ENCODE measurements around the gene ARID1A.

Gene ARID1A

DNA sequence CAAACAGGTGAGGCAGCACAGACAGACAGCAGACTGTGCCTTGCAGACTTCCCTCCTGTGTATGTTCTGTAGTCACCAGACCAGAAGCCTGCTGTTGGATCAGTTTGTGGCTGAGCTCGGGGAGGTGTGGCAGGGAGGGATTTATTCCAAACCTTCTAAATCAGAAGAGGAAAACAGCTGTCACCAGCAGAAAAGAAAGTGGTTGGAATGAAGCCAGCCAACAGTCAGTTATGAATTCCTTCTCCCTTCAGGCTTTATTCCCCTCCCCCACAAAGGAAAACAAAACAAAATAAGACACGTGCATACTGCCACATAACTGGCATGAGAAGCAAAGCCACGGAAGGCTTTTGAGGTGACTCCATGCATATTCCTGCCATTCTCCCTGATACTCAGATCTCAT, 72.9 kb downstream of the ARID1A start:
- no peak for DNase-seq

GRCh38 chr1:26771285-26771642, 75.4 kb downstream of the ARID1A start:
- DNase-seq = no peak

- DNase-seq = peak; percentile 89
Observed at GRCh38 chr1:26771643-26772321, 76.0 kb downstream of the ARID1A start.

DNA sequence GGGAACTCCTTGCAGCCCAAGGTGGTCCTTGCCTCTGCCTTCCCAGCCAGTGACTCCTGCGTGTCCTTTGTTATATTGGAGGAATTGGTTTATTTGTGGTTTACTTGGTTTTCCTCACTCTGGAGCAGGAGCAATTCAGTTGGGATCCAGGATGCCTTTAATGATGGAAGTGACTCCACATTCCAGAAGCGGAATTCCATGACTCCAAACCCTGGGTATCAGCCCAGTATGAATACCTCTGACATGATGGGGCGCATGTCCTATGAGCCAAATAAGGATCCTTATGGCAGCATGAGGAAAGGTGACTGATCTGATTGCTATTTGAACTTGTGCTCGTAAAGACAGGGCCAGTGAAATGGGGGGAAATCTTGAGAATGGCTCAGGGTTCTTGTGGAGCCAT, 76.9 kb downstream of the ARID1A start:
- peak; percentile 84 for DNase-seq

GRCh38 chr1:26774462-26774861, 78.6 kb downstream of the ARID1A start:
- DNase-seq = no peak

DNA sequence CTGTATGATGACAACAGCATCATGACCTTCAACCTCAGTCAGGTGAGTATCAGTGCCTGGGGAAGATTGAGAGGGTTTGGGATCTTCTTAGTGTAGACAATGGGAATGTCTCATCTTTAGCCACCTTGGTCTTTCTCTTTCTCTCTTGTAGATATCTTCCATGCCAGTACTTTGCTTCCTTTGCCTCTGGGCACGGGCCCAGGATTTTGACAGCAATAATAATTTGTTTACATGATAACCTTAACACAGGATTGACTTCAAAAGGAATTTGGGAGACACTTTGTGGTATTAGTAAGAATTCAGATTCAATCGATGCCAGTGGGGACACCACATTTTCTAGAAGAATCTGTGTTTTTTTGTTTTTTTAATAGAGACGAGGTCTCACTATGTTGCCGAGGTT, 79.9 kb downstream of the ARID1A start:
- no peak for DNase-seq

DNA sequence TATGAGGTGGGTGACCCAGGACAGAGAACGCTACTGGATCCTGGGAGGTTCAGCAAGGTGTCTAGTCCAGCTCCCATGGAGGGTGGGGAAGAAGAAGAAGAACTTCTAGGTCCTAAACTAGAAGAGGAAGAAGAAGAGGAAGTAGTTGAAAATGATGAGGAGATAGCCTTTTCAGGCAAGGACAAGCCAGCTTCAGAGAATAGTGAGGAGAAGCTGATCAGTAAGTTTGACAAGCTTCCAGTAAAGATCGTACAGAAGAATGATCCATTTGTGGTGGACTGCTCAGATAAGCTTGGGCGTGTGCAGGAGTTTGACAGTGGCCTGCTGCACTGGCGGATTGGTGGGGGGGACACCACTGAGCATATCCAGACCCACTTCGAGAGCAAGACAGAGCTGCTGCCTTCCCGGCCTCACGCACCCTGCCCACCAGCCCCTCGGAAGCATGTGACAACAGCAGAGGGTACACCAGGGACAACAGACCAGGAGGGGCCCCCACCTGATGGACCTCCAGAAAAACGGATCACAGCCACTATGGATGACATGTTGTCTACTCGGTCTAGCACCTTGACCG, 83.4 kb downstream of the ARID1A start:
- DNase-seq = no peak

- DNase-seq = no peak
Observed at GRCh38 chr1:26780344-26780957, 84.6 kb downstream of the ARID1A start.

DNA sequence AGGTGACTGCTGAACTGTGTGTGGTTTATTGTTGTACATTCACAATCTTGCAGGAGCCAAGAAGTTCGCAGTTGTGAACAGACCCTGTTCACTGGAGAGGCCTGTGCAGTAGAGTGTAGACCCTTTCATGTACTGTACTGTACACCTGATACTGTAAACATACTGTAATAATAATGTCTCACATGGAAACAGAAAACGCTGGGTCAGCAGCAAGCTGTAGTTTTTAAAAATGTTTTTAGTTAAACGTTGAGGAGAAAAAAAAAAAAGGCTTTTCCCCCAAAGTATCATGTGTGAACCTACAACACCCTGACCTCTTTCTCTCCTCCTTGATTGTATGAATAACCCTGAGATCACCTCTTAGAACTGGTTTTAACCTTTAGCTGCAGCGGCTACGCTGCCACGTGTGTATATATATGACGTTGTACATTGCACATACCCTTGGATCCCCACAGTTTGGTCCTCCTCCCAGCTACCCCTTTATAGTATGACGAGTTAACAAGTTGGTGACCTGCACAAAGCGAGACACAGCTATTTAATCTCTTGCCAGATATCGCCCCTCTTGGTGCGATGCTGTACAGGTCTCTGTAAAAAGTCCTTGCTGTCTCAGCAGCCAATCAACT, 85.5 kb downstream of the ARID1A start:
- no peak for DNase-seq

- no peak for DNase-seq
Observed at GRCh38 chr1:26782521-26783212, 86.9 kb downstream of the ARID1A start.

DNA sequence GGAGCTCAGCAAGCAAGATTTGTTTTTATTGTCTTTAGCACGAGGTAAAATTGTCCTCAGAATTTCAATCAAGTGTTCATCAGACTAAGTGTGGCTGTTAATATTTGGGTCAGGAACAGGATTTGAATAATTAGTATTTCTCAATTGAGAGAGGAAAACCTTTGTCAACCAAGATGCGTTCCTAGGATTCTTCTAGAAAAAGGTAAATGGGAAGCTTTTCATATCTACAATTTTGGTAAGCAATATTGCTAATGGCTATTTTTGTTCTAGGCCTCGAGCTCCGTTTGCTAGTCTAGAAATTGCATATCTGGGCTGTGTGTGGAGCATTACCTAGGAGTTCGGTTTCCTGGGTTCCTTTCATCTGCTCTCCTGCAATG, 87.8 kb downstream of the ARID1A start:
- DNase-seq = no peak

DNA sequence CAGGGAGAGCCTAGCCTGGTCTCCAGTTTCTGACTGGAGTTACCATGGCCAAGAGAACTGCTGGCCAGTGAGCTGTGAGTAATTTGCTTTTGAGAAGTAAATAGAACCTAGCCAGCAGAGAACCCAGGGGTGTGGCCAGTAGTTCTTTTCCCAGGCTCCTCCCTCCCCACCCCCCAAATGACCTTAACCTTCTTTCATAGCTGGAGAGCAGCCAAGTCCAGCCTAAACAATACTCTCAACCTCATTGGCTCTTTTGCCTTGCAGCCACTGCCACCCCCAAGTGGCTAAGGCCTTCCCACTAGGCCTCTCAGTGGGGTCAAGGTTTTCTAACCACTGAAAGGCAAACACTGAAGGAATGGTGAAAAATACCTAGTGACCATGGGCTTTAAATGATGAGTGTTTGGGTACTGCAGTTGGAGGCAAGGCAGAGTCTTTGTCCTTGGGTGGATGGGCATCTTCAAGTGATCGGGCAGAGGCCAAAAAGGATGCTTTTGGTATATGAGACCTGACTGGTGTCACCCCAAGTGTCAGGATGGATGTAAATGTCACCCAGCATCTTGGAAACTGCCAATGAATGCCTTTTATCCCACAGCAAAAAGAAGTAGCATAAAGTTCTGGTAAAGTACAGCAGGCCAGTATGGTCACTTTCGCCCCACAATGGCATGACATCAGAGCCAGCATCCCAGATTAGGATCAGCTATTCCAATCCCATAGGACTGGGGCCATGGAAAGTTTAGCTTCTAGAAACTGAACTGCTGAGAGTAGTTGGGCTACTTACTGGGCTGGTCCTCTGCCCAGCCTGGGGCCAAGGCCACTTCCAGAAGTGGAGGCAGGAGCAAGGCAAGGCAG, 88.4 kb downstream of the ARID1A start:
- DNase-seq = no peak

DNA sequence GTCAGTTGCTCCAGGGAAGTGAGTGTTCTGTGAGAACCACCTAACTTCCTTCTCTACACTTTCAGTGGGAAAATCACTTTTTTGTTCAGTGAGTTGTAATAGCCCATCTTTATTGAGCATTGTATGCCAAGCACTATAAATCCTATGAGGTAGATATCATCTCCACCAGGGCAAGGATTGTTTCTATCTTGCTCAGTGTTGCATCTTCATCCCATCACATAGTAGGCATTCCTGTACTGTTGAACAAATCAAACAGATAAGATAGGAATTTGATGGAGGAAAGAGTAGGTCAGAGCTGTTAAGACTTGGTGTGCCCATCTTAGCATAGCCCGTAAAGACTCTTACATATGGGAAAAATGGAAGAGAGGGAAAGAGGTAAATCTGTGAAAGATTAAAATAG, 89.1 kb downstream of the ARID1A start:
- DNase-seq = no peak

- DNase-seq = no peak
Observed at GRCh38 chr1:26785611-26786436, 90.0 kb downstream of the ARID1A start.

DNA sequence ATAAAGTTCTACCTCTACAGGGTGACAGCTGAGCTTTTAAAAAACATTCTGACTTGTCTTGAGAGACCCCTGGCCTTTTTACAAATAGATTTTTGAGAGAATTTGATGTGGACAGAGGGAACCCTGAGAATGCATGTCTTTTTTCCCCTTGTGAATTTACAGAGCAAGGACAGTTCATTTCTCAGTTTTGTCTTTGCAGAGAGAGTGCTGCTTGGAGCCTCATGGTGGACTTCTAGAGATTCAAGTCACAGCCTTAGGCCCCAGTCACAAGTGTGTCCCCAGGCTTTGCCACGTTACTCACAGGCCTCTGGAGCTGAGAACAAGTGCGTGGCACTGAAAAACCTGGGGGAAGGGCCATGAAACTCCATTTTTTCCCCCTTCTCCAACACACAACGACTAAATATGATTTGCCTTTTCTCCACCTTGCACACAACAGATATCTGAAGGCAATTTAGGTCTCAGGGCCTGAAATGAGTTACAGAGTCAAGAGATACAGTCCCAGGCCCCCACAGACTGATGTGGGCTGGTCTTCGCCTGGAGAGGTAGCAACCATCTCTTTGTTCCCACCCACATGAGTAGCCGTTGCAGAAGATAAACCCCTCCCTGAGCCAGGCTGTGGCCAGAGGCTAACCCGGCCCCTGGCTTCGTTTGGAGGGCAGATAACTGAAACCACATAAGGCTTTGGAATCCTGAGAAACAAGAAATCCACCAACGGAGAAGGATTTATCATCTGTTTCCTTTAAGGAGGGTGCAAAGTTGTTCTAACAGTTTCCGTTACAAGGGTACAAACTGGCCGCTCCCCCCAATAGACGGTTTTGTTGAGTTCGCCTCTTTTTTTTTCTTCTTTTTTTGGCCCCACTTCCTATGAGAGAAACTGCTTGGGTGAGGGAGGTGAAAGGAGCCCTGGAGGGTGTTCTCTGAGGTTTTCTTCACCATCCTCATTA, 90.9 kb downstream of the ARID1A start:
- DNase-seq = no peak

DNA sequence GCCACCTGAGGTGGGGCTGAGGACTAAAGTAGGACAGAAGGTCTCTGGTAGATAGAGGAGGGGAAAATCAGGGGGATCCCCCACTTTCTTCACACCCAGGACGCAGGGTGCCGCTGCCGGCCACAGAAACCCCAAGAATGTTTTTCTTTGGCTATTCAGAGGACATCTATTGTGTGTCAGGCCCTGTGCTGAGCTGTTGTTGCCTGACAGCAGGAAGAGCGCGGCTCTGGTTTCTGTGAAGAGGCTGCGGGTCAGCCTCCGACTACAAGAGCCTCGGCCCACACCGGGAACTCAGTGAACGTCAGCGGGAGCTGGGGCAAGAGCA, 91.5 kb downstream of the ARID1A start:
- no peak for DNase-seq

DNA sequence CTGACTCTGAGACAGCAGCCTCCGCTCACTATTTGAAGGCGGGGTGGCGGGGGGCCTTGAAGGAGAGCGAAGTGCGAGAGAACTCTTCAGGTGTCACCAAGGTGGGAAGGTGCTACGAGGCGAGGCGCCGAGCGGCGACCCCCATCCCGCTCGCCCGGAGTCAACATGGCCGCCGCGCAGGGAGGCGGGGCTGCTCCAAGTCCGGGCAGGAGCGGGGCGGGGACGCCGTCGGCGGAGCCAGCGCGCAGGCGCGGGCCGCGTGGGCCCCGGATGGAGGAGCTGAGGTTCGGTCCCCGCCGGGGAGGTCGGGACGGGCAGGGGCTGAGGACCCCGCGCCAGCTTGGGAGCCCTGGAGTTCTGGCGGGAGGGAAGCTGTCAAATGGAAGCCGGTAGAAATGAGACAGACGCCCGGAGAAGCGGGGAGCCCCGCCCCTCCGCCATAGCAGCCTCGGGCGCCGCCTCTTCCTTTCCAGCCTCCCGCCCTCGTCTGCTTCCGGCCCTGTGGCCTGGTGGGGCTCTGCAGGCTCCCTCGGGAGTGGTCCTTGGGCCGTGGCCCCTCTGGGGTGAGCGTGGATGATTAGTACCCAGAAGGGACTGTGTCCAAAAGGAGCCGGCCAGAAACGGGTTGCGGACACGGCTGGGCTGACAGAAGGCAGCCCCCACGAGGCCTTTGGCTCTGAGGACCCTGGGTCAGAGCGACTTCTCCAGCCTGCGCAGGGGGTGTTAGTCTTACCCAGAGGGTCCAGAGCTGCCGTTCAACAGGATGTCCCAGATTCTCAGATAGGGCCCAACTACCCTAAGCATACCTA, 92.1 kb downstream of the ARID1A start, which contains the start of gene PIGV:
TSS of gene PIGV (plus strand) at position 245 of the 809 bp plus-strand sequence. CDS start 2,866 bp downstream, outside the sequence.
- DNase-seq = peak; percentile 76

GRCh38 chr1:26788515-26788785, 92.6 kb downstream of the ARID1A start:
- DNase-seq = no peak

DNA sequence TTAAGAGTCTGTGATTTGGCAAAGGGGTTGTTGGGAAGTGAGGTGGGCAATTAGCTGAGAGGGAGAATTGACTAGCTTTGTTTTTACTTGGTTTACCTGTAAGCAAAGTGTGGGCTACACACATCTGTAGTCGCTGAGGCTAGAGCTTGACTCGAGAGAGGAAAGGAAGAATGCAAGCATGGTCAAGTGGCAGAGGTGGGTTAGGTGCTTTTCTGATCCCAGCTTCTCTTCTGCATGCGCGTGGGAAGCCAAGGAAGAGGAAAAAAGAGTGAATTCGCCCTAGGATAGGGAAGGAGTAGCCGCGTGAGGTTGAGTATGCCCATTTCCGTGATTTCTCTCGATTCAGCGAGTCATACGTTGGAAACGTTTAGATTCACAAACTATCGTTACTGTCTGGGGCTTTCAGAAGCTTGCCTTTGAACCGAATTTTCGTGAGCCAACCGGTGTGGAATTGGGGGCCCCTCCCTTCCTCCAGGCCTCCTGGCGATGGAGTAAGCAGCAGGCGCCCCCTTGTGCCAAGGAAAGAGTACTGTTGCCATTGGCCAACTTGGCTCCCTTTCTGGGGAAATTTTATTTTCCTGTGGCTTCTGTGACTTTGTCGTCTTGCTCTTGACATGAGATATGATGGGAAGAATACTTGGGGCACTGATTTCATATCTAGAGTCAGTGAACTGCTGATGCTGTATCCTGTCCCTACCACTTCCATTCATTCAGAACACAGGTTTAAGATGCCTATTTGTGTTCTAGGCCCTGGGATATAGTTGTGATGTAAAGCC, 93.2 kb downstream of the ARID1A start:
- DNase-seq = peak; percentile 80

DNA sequence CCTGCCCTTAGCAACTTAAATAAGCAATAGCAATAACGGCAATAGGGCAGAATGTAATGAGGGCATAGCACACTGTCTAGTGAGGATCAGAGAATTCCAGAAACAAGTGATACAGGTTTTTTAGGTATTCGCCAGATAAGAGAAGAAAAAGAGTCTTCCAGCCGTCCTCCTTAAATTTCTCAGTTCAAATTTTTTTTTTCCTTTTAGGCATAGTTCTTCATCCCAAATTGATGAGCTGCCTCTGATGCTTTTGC, 93.7 kb downstream of the ARID1A start:
- DNase-seq = no peak
